ENCODE measurements around the gene MFSD6L. TPM values are rescaled to one million over a fixed set of nuclear protein-coding genes. Genes with fewer than 3 reads are reported as not detected.

MFSD6L gene
- total and polyA plus RNA-seq, 2 experiments from 2014 or later: not detected

DNA sequence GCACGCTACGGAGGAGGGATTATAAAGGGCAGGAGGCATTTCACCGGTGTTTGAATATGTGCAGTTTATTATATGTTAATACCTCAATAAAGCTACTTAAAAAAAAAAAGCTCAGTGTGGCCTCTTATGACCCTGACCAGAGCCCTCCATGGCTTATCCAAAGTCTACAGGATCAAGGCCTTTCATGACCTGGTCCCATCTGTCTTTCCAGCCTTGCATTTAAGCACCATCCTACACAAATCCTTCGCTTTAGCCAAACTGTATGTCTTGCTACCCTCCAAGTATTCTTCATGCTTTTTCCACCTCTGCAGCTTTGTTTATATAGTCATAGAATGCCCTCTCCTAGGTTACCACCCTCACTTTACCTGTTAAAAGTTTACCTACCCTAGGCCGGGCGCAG, 6.5 kb downstream of the MFSD6L start:
- in situ Hi-C loops (cut with MboI): no loop called here
- no peak overlapping the region for H2AFZ ChIP-seq
- WGBS, 2 experiments (ENCODE audit: low coverage in 1 of 2, low lambda C conversion rate in 2 of 2, missing lambda C conversion rate in 2 of 2): 69 to 70% methylated on average over 6 of the region's 6 CpGs
- no peaks in the 10 kb centered on the region for H3K4me1 ChIP-seq (ENCODE audit: insufficient read depth)
- TF ChIP-seq EZH2phosphoT487 (IDR thresholded peaks at IDR 0.05; ENCODE audit: insufficient read depth, low read depth) (no peak), EZH2 (IDR thresholded peaks at IDR 0.05; ENCODE audit: insufficient read depth, poor library complexity, severe bottlenecking) (no peak)
- H3K27me3 ChIP-seq (replicated peaks; ENCODE audit: insufficient read depth): peaks cover 5% of the 10 kb centered on the region
- H3K79me2 ChIP-seq (ENCODE audit: insufficient read depth): no peaks in the 10 kb centered on the region
- H3K27ac ChIP-seq: no peak overlapping the region
- H3K9ac ChIP-seq: no peak overlapping the region
- H4K20me1 ChIP-seq (ENCODE audit: insufficient read depth): no peaks in the 10 kb centered on the region
- H3K4me2 ChIP-seq (ENCODE audit: unreplicated experiment): no peak overlapping the region
- DNase-seq: no peak
- H3K9me2 ChIP-seq (ENCODE audit: insufficient read depth): no peaks in the 10 kb centered on the region
- no peak overlapping the region for H3K4me3 ChIP-seq
- H3K36me3 ChIP-seq (ENCODE audit: low read depth): no peaks in the 10 kb centered on the region
- peaks cover 17% of the 10 kb centered on the region for H3F3A ChIP-seq (ENCODE audit: insufficient read depth)
- H3K9me3 ChIP-seq (ENCODE audit: low read depth): no peaks in the 10 kb centered on the region

DNA sequence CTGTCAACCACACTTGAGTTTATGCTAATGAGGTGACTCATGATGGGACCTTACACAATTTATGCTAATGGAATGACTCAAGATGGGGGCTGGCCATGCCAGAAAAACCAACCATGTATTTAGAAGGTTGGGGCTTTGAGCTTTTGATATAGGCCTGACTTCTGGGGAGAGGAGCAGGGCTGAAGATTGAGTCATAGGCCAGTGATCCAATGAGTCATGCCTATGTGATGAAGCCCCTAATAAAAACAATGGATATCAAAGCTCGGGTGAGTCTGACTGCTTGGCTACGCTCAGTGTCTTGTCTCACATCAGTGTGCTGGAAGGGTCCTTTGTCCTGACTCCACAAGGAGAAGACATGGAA, 7.3 kb downstream of the MFSD6L start:
- peak; percentile 82 for DNase-seq
- Histone ChIP-seq H3K79me2 (ENCODE audit: insufficient read depth) (no peaks in the 10 kb centered on the region), H3K4me3 (no peak overlapping the region), H2AFZ (no peak overlapping the region), H3K27ac (peak overlapping the region; percentile 45; the same call in 1 of the 2 replicates), H3K27me3 (replicated peaks; ENCODE audit: insufficient read depth) (no peaks in the 10 kb centered on the region; the same call in 1 of the 2 replicates), H3F3A (ENCODE audit: insufficient read depth) (peaks cover 17% of the 10 kb centered on the region), H3K9me2 (ENCODE audit: insufficient read depth) (no peaks in the 10 kb centered on the region), H3K4me2 (ENCODE audit: unreplicated experiment) (no peak overlapping the region), H3K4me1 (ENCODE audit: insufficient read depth) (no peaks in the 10 kb centered on the region), H3K9ac (no peak overlapping the region), H3K36me3 (ENCODE audit: low read depth) (no peaks in the 10 kb centered on the region), H4K20me1 (ENCODE audit: insufficient read depth) (no peaks in the 10 kb centered on the region), H3K9me3 (ENCODE audit: low read depth) (no peaks in the 10 kb centered on the region)
- TF ChIP-seq EZH2 (IDR thresholded peaks at IDR 0.05; ENCODE audit: insufficient read depth, poor library complexity, severe bottlenecking): no peak
- no peak for TF ChIP-seq EZH2phosphoT487 (IDR thresholded peaks at IDR 0.05; ENCODE audit: insufficient read depth, low read depth)
- WGBS, 2 experiments (ENCODE audit: low coverage in 1 of 2, low lambda C conversion rate in 2 of 2, missing lambda C conversion rate in 2 of 2): 28 to 31% methylated on average over 2 of the region's 2 CpGs
- in situ Hi-C loops (cut with MboI): no loop called here

DNA sequence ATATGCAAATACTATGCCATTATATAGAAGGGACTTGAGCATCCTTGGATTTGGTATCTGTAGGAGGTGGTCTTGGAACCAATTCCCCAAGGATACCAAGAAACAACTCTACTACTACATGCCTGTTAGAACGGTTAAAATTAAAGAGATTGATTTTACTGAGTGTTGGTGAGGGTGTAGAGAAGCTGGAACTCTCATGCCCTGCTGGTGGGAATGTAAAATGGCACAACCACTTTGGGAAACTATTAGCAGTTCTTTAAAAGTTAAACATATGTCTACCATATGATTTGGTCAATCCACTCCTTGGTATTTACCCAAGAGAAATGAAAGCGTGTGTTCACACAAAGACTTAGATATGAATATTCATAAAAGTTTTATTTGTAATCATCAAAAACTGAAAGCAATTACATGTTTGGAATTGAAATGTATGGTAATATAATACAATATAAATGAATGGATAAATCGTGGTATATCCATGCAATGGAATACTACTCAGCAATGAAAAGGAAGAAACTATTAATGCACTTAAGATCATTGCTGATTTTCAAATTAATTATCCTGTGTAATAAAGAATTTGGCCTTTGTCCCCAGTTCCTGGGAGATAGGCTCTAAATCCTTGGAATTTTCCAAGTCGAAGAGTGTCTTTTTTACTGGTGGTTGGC, 7.8 kb downstream of the MFSD6L start:
- no peak overlapping the region for H3K4me2 ChIP-seq (ENCODE audit: unreplicated experiment)
- no peak overlapping the region for H2AFZ ChIP-seq
- 64 to 66% methylated on average over 4 of the region's 4 CpGs for WGBS, 2 experiments (ENCODE audit: low coverage in 1 of 2, low lambda C conversion rate in 2 of 2, missing lambda C conversion rate in 2 of 2)
- no peaks in the 10 kb centered on the region for H3K9me3 ChIP-seq (ENCODE audit: low read depth)
- no peak overlapping the region for H3K9ac ChIP-seq
- DNase-seq: no peak
- no peaks in the 10 kb centered on the region for H3K4me1 ChIP-seq (ENCODE audit: insufficient read depth)
- peaks cover 17% of the 10 kb centered on the region for H3F3A ChIP-seq (ENCODE audit: insufficient read depth)
- no peaks in the 10 kb centered on the region for H3K9me2 ChIP-seq (ENCODE audit: insufficient read depth)
- no peak overlapping the region for H3K4me3 ChIP-seq
- in situ Hi-C loops (cut with MboI): no loop called here
- H4K20me1 ChIP-seq (ENCODE audit: insufficient read depth): no peaks in the 10 kb centered on the region
- TF ChIP-seq EZH2 (IDR thresholded peaks at IDR 0.05; ENCODE audit: insufficient read depth, poor library complexity, severe bottlenecking) (no peak), EZH2phosphoT487 (IDR thresholded peaks at IDR 0.05; ENCODE audit: insufficient read depth, low read depth) (no peak)
- no peaks in the 10 kb centered on the region; the same call in 1 of the 2 replicates for H3K27me3 ChIP-seq (replicated peaks; ENCODE audit: insufficient read depth)
- H3K27ac ChIP-seq: no peak overlapping the region
- no peaks in the 10 kb centered on the region for H3K79me2 ChIP-seq (ENCODE audit: insufficient read depth)
- no peaks in the 10 kb centered on the region for H3K36me3 ChIP-seq (ENCODE audit: low read depth)

DNA sequence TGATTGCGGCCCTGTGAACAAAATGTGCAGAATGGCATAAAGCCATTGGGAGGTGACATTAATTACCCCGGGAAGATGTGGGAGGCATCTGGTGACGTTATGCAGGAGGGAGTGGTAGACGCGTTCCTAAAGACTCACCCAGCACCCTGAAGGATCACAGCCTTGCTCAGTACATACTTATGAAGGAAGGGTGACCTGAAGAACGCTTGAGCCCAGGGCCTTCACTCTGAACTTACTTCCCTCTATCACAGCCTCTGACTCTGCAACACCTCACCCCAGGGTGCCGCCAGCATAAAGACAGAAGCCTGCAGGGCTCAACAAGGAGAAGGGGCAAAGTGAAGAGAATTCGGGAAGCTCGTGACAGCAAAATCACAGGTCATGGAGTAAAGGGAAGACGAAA, 9.4 kb downstream of the MFSD6L start:
- H3K9ac ChIP-seq: no peak overlapping the region
- no peaks in the 10 kb centered on the region for H3K79me2 ChIP-seq (ENCODE audit: insufficient read depth)
- H3K4me2 ChIP-seq (ENCODE audit: unreplicated experiment): no peak overlapping the region
- DNase-seq: no peak
- no peaks in the 10 kb centered on the region for H4K20me1 ChIP-seq (ENCODE audit: insufficient read depth)
- H3F3A ChIP-seq (ENCODE audit: insufficient read depth): peaks cover 17% of the 10 kb centered on the region
- WGBS, 2 experiments (ENCODE audit: low coverage in 1 of 2, low lambda C conversion rate in 2 of 2, missing lambda C conversion rate in 2 of 2): 49 to 51% methylated on average over 10 of the region's 10 CpGs
- H3K4me3 ChIP-seq: no peak overlapping the region
- TF ChIP-seq EZH2phosphoT487 (IDR thresholded peaks at IDR 0.05; ENCODE audit: insufficient read depth, low read depth) (no peak), EZH2 (IDR thresholded peaks at IDR 0.05; ENCODE audit: insufficient read depth, poor library complexity, severe bottlenecking) (no peak)
- in situ Hi-C loops (cut with MboI): no loop called here
- no peak overlapping the region for H3K27ac ChIP-seq
- H3K27me3 ChIP-seq (replicated peaks; ENCODE audit: insufficient read depth): no peaks in the 10 kb centered on the region; the same call in 1 of the 2 replicates
- no peaks in the 10 kb centered on the region for H3K9me3 ChIP-seq (ENCODE audit: low read depth)
- no peaks in the 10 kb centered on the region for H3K36me3 ChIP-seq (ENCODE audit: low read depth)
- no peaks in the 10 kb centered on the region for H3K4me1 ChIP-seq (ENCODE audit: insufficient read depth)
- H3K9me2 ChIP-seq (ENCODE audit: insufficient read depth): no peaks in the 10 kb centered on the region
- no peak overlapping the region for H2AFZ ChIP-seq

Measured in GM23248 (cell line).